HG02885 (cell line): ENCODE data around the gene RMND5A.
A peak's percentile ranks its signal among the peaks of the same experiment; 100 is the strongest.

Experiments used
- ATAC-seq: cut with Tn5 transposase; IDR thresholded peaks from one replicate; pipeline ENCODE4 v1.9.1; 2021; ENCODE audit warnings: mild to moderate bottlenecking; ENCODE audit not compliant: unreplicated experiment, poor library complexity

The RMND5A gene

DNA sequence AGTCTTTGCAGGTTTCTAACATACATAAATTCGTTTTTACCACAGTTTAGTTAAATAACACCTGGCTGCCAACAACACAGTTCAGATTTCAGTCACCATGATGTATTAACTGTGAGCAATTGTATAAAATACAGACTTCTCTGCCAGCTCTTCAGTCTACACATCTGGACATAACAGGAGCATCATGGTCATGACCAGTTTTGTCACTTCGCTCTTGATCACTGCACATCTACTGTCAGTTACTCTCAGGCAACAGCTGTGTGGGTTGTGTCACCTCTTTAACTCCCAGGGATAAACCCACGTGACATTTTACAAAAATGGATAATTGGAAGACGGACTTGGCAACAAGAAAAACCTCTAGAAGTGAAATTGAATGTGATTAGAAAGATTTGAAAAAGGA lies 40.3 kb downstream of the RMND5A start:
- ATAC-seq: no peak

DNA sequence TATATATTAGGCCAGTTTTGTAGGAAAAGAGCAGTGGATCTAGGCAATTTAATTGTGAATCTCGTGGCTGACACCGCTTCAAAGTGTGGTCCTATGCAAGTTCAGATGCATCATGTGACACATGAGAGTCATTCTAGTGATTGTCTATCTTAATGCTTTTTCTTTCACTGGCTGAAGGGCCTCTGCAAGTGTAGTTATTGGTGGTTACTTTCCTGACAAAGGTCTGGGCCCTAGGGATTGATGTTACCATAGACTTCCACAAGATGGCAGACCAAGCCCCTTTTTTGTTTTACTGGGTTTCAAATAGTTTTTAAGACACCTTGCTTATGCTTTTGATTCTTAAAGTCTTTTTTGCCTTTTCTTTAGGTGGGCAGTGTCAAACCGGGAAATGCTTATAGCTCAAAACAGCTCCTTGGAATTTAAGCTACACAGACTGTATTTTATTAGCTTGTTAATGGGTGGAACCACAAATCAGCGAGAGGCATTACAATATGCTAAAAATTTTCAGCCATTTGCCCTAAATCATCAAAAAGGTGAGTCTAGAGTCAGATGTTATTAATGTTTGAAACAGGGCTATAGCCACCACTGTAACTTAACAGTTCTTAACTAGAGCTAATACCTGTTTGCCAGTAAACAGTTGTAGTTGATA lies 44.7 kb downstream of the RMND5A start:
- peak; percentile 56 for ATAC-seq

DNA sequence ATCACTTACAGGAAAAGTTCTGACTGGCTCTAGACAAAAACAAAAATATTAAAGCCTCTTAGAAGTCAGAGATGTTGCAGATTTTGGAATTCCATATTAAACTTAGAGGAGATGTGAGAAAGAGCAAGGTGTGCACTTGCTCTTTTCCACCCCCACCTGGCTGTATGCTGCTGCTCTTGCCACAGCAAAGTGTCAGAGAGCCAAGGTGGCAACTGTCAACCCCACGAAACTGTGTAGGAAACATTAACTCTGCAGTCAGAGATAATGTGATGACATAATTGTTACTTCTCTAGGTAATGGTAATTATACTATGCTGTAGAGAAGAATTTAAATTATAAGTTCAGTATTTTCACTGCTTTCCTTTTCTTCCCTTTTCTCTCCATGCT lies 45.2 kb downstream of the RMND5A start:
- ATAC-seq: no peak

DNA sequence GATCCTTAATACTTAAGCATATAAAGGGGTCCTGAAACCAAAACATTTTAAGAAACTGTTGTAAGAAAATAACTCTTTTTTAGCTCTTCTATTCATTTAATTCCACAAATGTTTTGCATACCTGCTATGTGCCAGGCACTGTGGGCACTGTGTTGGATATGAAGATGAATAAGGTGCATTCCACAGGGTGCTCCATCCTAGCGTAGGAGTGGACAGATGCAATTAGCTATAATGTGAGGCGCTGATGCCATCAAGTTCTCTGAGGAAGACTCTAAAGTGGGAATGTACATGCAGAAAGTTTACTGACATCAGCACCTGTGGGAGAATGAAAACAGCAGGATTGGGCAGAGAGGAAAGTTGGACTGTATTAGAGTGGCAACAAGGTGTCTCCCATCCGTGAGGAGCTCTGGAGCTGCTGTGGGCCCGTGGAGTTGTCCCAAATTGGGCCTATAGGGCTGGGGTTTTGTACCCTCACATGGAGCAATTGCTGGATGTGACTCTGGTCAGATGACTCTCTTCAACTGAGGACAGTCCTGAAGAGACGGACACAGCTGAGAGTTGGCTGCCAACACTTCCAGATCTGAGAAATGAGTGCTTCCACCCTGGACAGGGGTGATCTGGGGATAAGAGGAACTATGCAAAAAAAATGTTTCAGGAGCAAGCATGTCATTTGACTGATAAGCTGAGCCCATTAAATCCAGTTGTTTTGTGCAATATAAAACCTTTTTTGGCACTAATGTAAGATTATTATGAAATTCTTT lies 48.3 kb downstream of the RMND5A start:
- ATAC-seq: no peak

DNA sequence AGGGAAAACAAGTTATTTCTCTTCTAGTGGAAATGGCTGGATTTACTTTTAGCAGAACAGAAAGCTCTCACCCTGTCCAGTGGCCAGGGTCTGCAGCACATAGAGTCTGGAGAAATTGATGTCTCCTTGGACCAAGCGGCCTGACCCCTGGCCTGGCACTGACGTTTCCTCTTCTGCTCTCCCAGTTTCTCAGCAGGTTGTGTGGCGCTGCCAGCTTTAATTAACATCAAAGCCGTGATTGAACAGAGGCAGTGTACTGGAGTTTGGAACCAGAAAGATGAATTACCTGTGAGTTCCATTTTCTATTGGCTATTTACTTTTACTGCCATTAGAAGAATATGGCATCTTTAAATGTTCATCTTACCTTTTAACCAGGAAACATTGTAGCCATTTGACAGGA lies 49.7 kb downstream of the RMND5A start:
- ATAC-seq: no peak

DNA sequence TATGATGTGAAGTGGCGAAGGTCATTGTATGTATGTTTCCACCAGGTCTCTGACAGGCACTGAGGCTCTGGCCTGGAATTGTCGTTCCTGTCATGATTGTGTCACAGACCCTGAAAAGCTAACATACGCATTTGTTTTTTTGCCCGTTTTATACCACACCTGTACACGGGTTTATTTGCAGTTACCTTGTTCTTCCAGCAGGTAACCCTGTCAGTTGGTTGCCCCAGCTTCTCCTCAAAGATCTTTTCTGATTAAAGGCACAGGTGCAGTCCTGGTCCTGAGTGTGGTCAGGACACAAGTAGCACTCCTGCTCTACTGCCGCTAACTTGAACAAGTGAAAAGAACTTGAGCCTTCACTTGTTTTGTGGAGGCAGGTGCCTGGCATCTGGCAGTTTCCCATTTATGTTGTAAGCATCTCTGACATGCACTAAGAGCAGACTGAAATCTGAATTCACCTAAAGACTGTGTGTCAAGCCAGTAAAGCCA lies 50.8 kb downstream of the RMND5A start:
- no peak for ATAC-seq

DNA sequence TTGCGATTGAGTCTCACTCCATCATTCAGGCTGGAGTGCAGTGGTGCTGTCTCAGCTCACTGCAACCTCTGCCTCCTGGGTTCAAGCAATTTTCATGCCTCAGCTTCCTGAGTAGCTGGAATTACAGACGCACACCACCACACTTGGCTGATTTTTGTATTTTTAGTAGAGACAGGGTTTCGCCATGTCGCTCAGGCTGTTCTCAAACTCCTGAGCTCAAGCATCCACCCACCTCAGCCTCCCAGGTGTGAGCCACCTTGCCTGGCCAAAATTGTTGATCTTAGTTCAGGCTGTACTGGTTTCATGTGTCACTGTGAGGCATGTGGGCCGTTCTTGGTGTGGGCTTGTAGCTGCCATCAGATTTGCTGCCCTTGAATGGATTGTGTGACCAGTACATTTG lies 52.5 kb downstream of the RMND5A start:
- no peak for ATAC-seq

DNA sequence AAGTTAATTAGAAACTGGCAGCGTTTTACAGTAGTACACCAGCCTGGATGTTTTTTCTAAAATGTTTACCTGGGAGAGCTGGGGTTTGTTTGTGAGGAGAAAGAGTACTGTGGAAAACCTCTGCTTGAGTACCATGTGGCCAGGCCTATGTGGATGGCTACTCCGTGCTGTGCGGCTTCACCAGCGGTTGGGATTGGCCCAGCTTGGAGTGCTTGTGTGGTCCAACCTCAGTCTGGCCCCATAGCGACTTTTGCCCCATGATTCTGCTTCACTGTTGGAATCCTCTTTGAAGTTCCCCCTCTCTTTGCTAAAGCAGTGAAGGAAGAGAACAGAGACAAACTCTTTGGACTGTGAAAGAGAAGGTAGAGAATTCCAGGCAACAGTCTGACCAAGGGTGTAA lies 54.8 kb downstream of the RMND5A start:
- no peak for ATAC-seq

DNA sequence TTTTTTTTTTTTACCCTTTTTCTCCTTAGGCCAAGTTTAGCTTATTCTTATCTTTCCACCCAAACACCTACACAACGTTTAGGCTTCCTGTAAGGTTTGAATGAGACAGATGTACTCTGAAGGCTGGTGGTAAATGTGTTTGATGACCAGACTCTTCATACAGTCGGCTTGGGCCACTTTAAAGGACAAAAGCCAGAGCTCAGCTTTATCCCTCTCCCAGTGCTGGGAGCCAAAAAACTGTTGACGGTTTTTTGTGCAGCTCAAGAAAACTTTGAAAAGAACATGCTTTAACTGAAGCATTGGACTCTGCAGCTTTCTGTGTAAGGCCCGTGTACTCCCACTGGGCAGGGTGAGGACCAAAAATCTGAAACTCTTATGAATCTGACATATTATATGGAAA lies 55.2 kb downstream of the RMND5A start:
- no peak for ATAC-seq

DNA sequence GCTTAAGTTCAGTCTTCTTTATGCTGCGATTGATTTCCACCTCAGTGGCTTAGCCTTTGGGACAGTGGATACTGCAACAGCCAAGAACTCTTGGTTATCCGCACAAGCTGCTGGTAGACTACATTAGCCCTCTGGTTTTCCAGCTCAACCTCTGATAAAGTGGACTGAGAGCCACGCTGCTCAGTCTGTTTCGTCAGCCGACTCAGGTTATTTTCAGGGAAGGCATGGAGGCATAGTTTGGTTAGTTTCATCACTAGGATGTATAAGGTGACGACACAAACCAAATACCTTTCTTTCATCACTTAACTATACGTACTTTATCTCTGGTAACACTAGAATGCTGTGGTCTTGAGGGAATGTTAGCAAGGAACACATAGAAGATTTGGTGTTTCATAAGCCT lies 56.4 kb downstream of the RMND5A start:
- no peak for ATAC-seq

DNA sequence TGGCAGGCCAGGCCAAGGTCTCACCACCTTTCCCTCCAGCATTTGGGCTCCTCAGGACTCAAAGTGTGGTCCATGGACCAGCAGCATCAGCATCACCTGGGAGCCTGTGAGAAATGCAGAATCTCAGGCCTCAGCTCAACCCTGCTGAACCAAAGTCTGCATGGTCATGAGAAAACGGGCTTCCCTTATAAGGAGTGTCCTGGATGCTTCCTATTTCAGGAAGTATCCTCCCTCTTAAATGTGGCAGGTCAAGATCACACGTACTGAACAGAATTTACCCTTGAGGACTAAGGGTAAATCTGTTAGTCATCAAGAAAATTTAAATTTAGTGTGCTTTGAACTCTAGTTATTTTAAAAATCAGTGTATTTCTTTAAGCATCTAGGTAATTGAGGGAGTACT lies 58.9 kb downstream of the RMND5A start:
- no peak for ATAC-seq

DNA sequence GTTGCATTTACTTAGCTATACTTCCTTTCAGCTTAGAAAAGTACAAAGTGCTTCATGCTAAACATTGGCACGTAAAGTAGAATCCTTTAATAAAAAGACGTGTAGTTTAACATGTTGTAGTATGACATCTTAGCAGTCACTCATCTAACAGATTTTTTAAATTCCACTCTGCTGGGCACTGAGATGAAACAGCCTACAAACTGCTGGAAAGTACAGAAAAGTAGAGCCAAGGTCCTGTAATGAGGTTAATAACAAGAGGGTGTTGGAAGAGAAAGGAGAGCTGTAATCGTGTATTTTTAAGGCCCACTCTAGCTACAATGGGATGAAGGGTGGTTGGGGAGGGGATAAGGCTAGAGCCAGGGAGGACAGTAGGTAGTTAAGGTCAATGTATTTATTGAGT lies 59.9 kb downstream of the RMND5A start:
- no peak for ATAC-seq

DNA sequence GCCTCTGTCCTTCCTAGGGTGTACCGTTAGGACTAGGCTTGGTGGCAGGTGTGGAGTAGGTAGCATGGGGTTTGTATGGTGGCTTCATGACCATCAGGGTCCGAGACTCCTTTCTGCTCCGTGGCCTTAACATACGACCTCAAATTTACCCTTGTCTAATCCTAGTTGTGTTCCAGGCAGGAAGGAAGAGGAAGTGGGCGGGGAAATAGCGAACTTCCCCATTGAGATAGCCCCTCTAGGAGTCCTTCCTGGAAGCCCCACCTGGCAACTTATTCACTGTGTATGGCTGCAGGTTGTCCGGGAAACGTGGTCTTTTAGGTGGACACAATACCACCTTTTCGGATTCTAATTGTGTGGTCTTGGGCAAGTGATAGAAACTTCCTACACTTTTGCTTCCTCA lies 61.3 kb downstream of the RMND5A start:
- ATAC-seq: no peak

DNA sequence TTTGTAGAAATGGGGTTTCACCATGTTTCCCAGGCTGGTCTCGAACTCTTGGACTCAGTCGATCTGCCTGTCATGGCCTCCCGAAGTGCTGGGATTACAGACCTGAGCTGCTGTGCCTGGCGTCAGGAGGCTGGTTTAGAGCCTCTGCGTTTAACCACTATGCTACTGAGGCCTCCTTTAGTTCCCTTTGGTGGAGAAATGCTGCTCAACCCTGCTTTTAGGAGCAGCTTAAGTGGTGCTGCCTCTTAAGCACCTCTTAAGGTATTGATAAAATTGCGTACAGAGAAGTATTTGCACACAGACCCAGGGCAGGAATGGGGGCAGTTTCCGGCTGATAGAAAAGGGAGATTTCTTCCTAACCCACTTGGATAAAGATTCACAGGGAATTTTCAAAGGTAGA lies 62.7 kb downstream of the RMND5A start:
- no peak for ATAC-seq

DNA sequence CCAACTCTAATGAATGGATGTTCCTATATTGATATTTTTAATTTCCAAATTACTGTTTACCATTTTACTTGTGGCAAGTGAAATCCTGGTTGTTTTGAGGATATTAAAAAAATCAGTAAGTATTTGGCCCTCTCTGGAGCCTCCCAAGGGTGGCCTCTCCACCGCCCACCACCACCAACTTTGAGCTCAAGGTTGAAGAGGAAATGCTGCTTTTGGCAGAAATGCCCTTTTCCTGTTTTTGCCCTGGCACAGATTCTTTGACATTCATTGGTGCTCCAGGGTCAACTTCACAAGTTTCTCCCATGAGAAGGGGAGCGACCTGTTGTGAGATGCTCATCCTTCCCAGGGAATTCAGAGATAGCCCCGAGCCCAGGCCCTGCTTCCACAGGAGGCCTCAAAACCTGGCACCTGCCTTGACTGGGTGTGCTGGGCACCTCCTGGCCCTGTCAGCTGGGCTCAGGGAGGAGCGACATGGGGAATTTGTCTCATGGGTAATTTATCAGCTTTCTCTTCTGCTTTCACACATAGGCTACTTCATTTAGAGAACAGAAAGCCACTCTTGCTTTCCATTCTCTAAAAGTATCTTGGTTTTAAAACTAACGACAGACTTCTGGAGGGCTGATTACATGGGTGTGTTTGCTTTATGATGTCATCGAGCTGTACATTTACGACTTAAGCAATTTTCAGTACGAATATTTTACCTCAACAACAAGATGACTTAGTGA lies 63.7 kb downstream of the RMND5A start:
- ATAC-seq: peak; percentile 95

DNA sequence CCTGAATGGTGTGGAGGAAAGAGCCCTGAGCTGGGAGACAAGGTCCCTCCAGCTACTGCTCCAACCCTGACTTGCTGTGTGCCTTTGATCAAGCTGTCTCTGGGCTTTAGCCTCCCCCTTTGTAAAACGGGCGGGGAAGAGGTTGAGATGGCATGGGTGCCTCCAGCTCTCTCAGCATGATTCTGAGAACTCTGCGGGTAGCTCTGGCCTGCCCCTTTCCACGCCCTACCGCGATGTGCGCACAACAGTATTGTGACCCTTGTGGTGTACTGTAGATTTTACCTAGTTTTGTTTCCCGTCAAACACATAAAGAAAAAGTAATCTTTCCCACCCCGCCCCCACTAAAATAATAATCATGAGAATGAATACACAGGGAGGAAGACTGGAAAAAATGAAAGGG lies 65.4 kb downstream of the RMND5A start:
- no peak for ATAC-seq

DNA sequence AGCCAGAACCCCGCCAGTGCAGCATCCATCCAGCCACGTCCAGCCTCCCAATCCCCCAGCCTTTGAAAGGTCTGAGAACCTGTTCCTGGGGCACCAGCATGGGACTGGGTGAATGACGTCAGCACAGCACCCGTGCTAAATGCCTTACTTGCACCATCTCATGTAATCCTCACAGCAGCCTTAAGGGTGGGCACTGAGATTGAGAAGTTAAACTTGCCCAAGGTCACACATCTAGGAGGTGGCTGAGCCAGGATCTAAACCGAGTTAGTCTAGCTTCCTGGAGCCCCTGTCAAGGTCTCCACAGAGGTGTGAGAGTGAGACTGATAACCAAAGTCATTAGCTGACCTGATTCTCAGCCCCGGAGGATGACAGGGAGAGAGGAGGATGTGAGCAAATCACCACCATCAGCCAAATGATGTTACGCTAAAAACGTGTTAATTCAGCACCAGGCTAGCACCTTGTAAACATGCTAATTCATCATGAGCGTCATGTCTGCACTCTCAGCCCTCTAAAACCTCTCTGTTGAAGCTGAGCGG lies 66.0 kb downstream of the RMND5A start:
- no peak for ATAC-seq

DNA sequence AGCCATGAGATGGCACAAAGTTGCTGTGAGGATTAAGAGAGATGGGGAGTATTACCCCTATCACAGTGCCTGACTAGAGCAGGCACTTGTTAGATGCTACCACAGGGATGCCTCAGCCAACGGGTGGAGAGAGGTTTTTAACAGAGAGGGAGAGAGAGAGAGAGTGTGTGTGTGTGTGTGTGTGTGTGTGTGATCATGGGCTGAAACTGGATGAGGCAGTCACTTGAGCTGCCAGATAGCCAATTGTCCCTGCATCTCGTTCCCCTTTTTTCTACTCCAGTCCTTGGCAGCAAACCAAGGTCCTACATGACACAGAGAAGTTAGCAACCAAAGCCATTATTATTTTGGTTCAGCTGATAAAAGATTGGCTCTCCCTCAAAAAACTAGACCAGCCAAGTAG lies 67.6 kb downstream of the RMND5A start:
- ATAC-seq: no peak

DNA sequence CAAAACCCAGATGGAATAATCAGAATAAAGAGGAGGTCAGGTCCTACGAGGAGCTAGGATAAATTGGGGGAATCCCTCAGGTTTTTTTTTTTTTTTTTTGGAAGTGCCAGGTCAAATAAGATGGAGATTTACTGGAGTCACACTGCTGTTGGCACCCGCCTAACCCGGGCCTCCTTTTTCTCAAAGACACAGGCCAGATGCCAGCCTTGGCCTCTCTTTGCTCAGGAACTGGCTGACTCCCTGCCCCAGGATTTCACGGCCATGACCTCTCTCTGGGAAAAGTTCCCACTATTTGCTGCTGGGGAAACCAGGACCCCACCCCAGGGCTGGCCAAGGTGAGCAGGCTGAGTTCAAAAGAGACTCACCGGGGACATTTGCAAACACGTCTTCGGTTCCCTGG lies 68.1 kb downstream of the RMND5A start:
- no peak for ATAC-seq

DNA sequence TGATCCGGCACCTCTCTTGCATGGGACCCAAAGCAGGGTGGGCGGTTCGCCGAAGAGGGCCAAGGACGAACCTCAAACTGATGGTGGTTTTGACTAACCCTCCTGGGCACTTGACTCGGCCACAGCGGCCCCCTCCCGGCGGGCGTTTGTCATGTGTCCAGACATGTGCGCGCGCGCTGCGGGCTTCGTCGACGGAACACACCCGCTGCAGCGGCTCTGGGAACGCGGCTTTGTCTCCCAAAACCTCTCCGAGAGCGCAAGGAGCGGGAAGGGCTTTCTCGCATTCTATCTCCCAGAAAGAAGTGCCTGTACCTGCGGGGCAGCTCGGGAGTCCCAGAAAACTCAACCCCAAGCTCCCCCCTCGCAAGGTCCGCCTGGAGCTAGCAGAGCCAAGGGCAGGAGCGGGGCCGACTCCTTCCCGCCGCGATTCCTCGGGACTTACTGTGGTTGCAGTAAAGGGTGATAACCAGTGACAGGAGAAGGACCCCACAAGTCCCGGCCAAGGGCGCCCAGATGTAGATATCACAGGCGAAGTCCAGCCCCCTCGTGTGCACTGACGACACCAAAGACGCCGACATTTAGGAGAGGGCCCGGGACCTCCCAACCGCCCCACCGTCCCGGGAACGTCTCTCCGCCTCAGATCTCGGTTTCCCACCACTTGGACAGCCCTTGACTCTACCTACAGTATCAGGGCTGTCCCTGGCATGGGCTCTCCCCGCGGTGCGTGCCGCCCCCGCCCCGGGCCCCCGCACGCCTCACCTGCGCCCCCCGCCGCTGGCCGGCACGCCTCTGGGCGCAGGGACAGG lies 69.0 kb downstream of the RMND5A start:
- ATAC-seq: no peak
